Gastrocnemius medialis (tissue), 4 donors: ENCODE results near the gene EP400. TPM values are rescaled to one million over a fixed set of nuclear protein-coding genes. Genes with fewer than 3 reads are reported as not detected.

ENCODE experiments used
- ATAC-seq, 2 donors: fragments of 150-250 bp; one replicate each; pipeline ENCODE4 v1.9.1; 2016
- DNase-seq, 2 donors: peaks; one replicate each; pipeline ENCODE4 v3.0.0-alpha.2; 2019
- H3K27ac ChIP-seq, 4 donors: fragments of 200-600 bp; sonication (generic); 1 replicate in 1 of 4; 2 replicates in 3 of 4; pipeline ENCODE4 v1.5.1; 2016 to 2018; ENCODE audit warnings: mild to moderate bottlenecking in 2 of 4, moderate library complexity in 1 of 4
- H3K27me3 ChIP-seq, 3 donors: fragments of 200-600 bp; sonication (generic) in 2 of 3; 1 replicate in 1 of 3; 2 replicates in 2 of 3; pipeline versions ENCODE4 v1.5.1 to v1.6.0; 2016 to 2019; ENCODE audit warnings: mild to moderate bottlenecking in 1 of 3, moderate library complexity in 1 of 3
- H3K36me3 ChIP-seq, 2 donors: fragments of 200-600 bp; sonication (generic) in 1 of 2; one replicate each; pipeline ENCODE4 v1.5.1; 2017 to 2018
- H3K4me1 ChIP-seq, 2 donors: fragments of 200-600 bp; sonication (generic) in 1 of 2; one replicate each; pipeline ENCODE4 v1.5.1; 2016 to 2017; ENCODE audit warnings: mild to moderate bottlenecking in 2 of 2
- H3K4me3 ChIP-seq, 4 donors: fragments of 200-600 bp; sonication (generic) in 3 of 4; 1 replicate in 1 of 4; 2 replicates in 3 of 4; pipeline ENCODE4 v1.5.1; 2016 to 2019; ENCODE audit warnings: mild to moderate bottlenecking in 2 of 4
- H3K9me3 ChIP-seq, 3 donors: fragments of 200-600 bp; sonication (generic) in 2 of 3; 1 replicate in 1 of 3; 2 replicates in 2 of 3; pipeline ENCODE4 v1.5.1; 2016 to 2019
- CTCF ChIP-seq, 5 experiments: fragments of 450-650 bp in 3 of 5; fragments of 200-600 bp in 2 of 5; sonication (generic) in 2 of 5; IDR thresholded peaks in 4 of 5; conservative IDR thresholded peaks in 1 of 5; 1 replicate in 4 of 5; 2 replicates in 1 of 5; pipeline ENCODE4 v1.5.1; 2016 to 2019; ENCODE audit warnings: antibody characterized with exemption in 5 of 5, mild to moderate bottlenecking in 3 of 5, moderate library complexity in 3 of 5
- POLR2A ChIP-seq, 2 donors: fragments of 450-650 bp; IDR thresholded peaks; one replicate each; pipeline ENCODE4 v1.6.1; 2017; ENCODE audit warnings: antibody characterized with exemption in 2 of 2, mild to moderate bottlenecking in 2 of 2, moderate library complexity in 2 of 2
- in situ Hi-C, 4 donors: fragments of 200-750 bp; cut with MboI; loops; one replicate each; pipeline versions ENCODE4 v1.15.0 to v1.8.0; 2017; ENCODE audit warnings: low sequenced_read_pairs in 4 of 4
- intact Hi-C: fragments of 100-400 bp; cut with DNase I; formaldehyde crosslinking; loops from one replicate; pipeline ENCODE4 v1.15.1; 2023; ENCODE audit warnings: low total_unique reads
- total RNA-seq, 4 donors: library from RNA; depleted of rRNA; stranded (reverse); fragments of >200 nt; gene quantifications; one replicate each; pipeline versions ENCODE4 v1.1.0 to v1.2.3, GENCODE V29; 2016

EP400 gene
- total RNA-seq, 4 donors from 2014 or later: 11.9 to 17.4 (median 15.0) TPM

- H3K36me3 ChIP-seq: peaks cover 0 to 72% of the 10 kb centered on the region in 2 donors
- H3K27me3 ChIP-seq: no peaks in the 10 kb centered on the region
- intact Hi-C loops (no loop called here), in situ Hi-C loops (no loop called here)
- DNase-seq: no peak
- no peaks in the 10 kb centered on the region for H3K9me3 ChIP-seq
- no peak overlapping the region for H3K4me3 ChIP-seq
- no peak overlapping the region for H3K27ac ChIP-seq
- ATAC-seq: no peak
- TF ChIP-seq CTCF (IDR thresholded peaks at IDR 0.05 in 4 of 5, conservative IDR thresholded peaks at IDR 0.05 in 1 of 5) (no peak), POLR2A (IDR thresholded peaks at IDR 0.05) (no peak)
- peaks cover 2 to 6% of the 10 kb centered on the region in 2 donors for H3K4me1 ChIP-seq
Observed at GRCh38 chr12:132036063-132036683, 86.4 kb downstream of the EP400 start.

GRCh38 chr12:132040906-132041606, 91.3 kb downstream of the EP400 start:
- no peaks in the 10 kb centered on the region for H3K27me3 ChIP-seq
- no peak for ATAC-seq
- DNase-seq: no peak
- H3K27ac ChIP-seq: no peak overlapping the region
- in situ Hi-C loops: no loop called here
- H3K36me3 ChIP-seq: peaks cover 0 to 62% of the 10 kb centered on the region in 2 donors
- no peaks in the 10 kb centered on the region for H3K4me1 ChIP-seq
- TF ChIP-seq CTCF (IDR thresholded peaks at IDR 0.05 in 4 of 5, conservative IDR thresholded peaks at IDR 0.05 in 1 of 5) (no peak), POLR2A (IDR thresholded peaks at IDR 0.05) (no peak)
- H3K4me3 ChIP-seq: no peak overlapping the region
- no peaks in the 10 kb centered on the region for H3K9me3 ChIP-seq
- intact Hi-C loops: no loop called here

- no peak for DNase-seq
- Histone ChIP-seq H3K36me3 (peaks cover 0 to 61% of the 10 kb centered on the region in 2 donors), H3K9me3 (no peaks in the 10 kb centered on the region), H3K27ac (no peak overlapping the region), H3K27me3 (no peaks in the 10 kb centered on the region), H3K4me3 (no peak overlapping the region), H3K4me1 (no peaks in the 10 kb centered on the region)
- no peak for TF ChIP-seq CTCF (IDR thresholded peaks at IDR 0.05 in 4 of 5, conservative IDR thresholded peaks at IDR 0.05 in 1 of 5)
- no peak for TF ChIP-seq POLR2A (IDR thresholded peaks at IDR 0.05)
- no peak for ATAC-seq
- intact Hi-C loops (no loop called here), in situ Hi-C loops (no loop called here)
Observed at GRCh38 chr12:132043216-132043615, 93.5 kb downstream of the EP400 start.

- Histone ChIP-seq H3K27me3 (no peaks in the 10 kb centered on the region), H3K27ac (no peak overlapping the region), H3K9me3 (no peaks in the 10 kb centered on the region), H3K36me3 (peaks cover 0 to 57% of the 10 kb centered on the region in 2 donors), H3K4me1 (no peaks in the 10 kb centered on the region), H3K4me3 (no peak overlapping the region)
- ATAC-seq (no peak), DNase-seq (no peak)
- in situ Hi-C loops (no loop called here), intact Hi-C loops (no loop called here)
- TF ChIP-seq POLR2A (IDR thresholded peaks at IDR 0.05): no peak
- no peak for TF ChIP-seq CTCF (IDR thresholded peaks at IDR 0.05 in 4 of 5, conservative IDR thresholded peaks at IDR 0.05 in 1 of 5)
Observed at GRCh38 chr12:132043770-132044467, 94.2 kb downstream of the EP400 start.
